GM18508 (cell line): Measurements from ENCODE around the gene TXNDC15.
"Not testable (repeated sequence)": the region's sequence is repeated elsewhere in the genome, so short reads cannot be mapped to it uniquely, and the experiment has no call there.

ENCODE experiments used
- ATAC-seq: cut with Tn5 transposase; IDR thresholded peaks from one replicate; pipeline ENCODE4 v1.9.1; 2021; ENCODE audit warnings: moderate number of reproducible peaks; ENCODE audit not compliant: insufficient read depth, unreplicated experiment

TXNDC15 gene

GRCh38 chr5:134874831-134875655 is 872 bp downstream of the TXNDC15 start:
- ATAC-seq, result no peak

- no peak for ATAC-seq
Measured at GRCh38 chr5:134877159-134877558, 3.0 kb downstream of the TXNDC15 start.

GRCh38 chr5:134878403-134878802 is 4.2 kb downstream of the TXNDC15 start:
- ATAC-seq, result no peak

- ATAC-seq, result no peak
Measured at GRCh38 chr5:134879456-134879855, 5.3 kb downstream of the TXNDC15 start.

GRCh38 chr5:134880937-134881336 is 6.8 kb downstream of the TXNDC15 start:
- ATAC-seq, result not testable (repeated sequence)

- ATAC-seq, result not testable (repeated sequence)
Measured at GRCh38 chr5:134881711-134882110, 7.5 kb downstream of the TXNDC15 start.

GRCh38 chr5:134887593-134888159 is 13.5 kb downstream of the TXNDC15 start:
- no peak for ATAC-seq

GRCh38 chr5:134889335-134889734 is 15.2 kb downstream of the TXNDC15 start:
- ATAC-seq, result no peak

GRCh38 chr5:134891473-134891872 is 17.3 kb downstream of the TXNDC15 start:
- no peak for ATAC-seq

GRCh38 chr5:134892282-134892681 is 18.1 kb downstream of the TXNDC15 start:
- ATAC-seq, result no peak

- no peak for ATAC-seq
Measured at GRCh38 chr5:134892926-134893325, 18.8 kb downstream of the TXNDC15 start.

GRCh38 chr5:134893748-134894505 is 19.8 kb downstream of the TXNDC15 start:
- ATAC-seq, result no peak

- ATAC-seq, result peak; percentile 35
Measured at GRCh38 chr5:134902071-134902801, 28.1 kb downstream of the TXNDC15 start.

- ATAC-seq, result peak; percentile 37
Measured at GRCh38 chr5:134904610-134905245, 30.6 kb downstream of the TXNDC15 start, which contains the start of gene PCBD2. Gene PCBD2, plus strand, starts transcription at chr5:134905131. Its CDS starts 9 bp downstream, at chr5:134905140.

- ATAC-seq, result peak; percentile 19
Measured at GRCh38 chr5:134905246-134905996, 31.2 kb downstream of the TXNDC15 start.

- ATAC-seq, result no peak
Measured at GRCh38 chr5:134906811-134907210, 32.6 kb downstream of the TXNDC15 start.

- ATAC-seq, result not testable (repeated sequence)
Measured at GRCh38 chr5:134910752-134911151, 36.6 kb downstream of the TXNDC15 start.

- ATAC-seq, result no peak
Measured at GRCh38 chr5:134911285-134912206, 37.4 kb downstream of the TXNDC15 start.
